Measurements from ENCODE around the gene STX1A.
A peak's percentile ranks its signal among the peaks of the same experiment; 100 is the strongest.
"Not testable (repeated sequence)": the region's sequence is repeated elsewhere in the genome, so short reads cannot be mapped to it uniquely, and the experiment has no call there.

STX1A gene

GRCh38 chr7:73667344-73668102 lies 51.9 kb downstream of the STX1A start, which contains the start of gene VPS37D:
VPS37D (plus strand) TSS chr7:73667831; CDS start chr7:73667959, 128 bp downstream.
- H3K4me3 ChIP-seq (ENCODE audit: low read length): peak within 1 kb of the TSS; percentile 58
- peak; percentile 67 for DNase-seq (ENCODE audit: low read depth, low spot score)

GRCh38 chr7:73663033-73663432 lies 56.4 kb downstream of the STX1A start:
- no peak overlapping the region for H3K4me3 ChIP-seq (ENCODE audit: low read length)
- no peak for DNase-seq (ENCODE audit: low read depth, low spot score)

DNA sequence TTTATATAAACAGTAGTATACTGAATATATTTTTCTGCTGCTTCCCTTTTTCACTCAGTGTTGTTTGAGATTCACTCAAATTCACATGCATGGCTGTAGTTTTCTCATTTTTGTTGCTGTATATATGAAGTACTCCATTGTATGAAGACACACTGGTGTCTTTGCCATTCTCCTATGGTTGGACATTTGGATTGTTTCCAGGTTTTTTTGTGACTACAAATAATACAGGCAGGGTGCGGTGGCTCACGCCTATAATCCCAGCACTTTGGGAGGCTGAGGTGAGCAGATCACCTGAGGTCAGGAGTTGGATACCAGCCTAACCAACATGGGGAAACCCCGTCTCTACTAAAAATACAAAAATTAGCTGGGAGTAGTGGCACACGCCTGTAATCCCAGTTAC lies 58.9 kb downstream of the STX1A start:
- DNase-seq (ENCODE audit: low read depth, low spot score); H3K4me3 ChIP-seq (ENCODE audit: low read length): not testable (repeated sequence)

GRCh38 chr7:73659983-73660382 lies 59.5 kb downstream of the STX1A start:
- no peak for DNase-seq (ENCODE audit: low read depth, low spot score)
- no peak overlapping the region for H3K4me3 ChIP-seq (ENCODE audit: low read length)

DNA sequence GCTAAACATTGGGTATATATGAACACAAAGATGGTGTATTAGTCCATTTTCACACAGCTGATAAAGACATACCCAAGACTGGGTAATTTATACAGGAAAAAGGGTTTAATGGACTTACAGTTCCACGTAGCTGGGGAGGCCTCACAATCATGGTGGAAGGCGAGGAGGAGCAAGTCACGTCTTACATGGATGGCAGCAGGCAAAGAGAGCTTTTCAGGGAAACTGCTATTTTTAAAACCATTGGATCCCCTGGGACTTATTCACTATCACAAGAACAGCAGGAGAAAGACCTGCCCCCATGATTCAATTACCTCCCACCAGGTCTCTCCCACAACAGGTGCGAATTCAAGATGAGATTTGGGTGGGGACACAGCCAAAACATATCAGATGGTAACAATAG lies 64.2 kb downstream of the STX1A start:
- not testable (repeated sequence) for DNase-seq (ENCODE audit: low read depth, low spot score); H3K4me3 ChIP-seq (ENCODE audit: low read length)

DNA sequence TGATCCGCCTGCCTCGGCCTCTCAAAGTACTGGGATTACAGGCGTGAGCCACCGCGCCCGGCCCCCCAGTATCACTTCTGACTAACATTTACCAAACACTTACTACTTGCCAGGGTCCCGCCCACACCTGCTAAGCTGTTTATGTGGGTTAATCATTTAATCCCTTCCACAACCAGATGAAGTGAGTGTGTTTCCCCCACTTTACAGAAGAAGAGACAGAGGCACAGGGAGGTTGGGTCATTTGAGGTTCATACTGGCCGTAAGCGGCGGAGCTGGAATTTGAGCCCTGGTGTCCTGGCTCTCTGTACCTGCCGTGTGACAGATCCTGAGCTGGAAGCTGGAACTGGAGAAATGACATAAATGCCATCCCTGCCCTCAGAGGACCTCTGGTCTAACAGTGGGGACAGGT lies 66.9 kb downstream of the STX1A start:
- DNase-seq (ENCODE audit: low read depth, low spot score): no peak
- H3K4me3 ChIP-seq (ENCODE audit: low read length): no peak overlapping the region

DNA sequence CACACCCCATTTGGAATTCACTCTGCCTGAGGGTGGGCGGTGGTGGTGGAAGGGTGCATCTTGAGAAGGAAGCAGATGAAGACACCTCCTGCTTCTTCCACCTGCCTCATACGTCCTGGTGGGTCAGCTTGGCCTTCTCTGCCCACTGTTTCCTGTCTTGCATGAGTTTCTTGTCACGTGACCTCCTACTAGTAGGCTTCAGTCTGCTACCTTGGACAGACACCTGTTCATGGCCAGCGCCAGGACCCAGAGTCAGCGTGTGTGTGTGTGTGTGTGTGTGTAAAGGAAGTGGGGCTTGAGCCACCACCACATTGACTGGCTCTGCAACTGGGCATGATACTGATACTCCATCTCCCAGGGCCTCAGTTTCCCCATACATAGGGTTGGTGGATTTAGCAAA lies 68.9 kb downstream of the STX1A start:
- no peak overlapping the region for H3K4me3 ChIP-seq (ENCODE audit: low read length)
- no peak for DNase-seq (ENCODE audit: low read depth, low spot score)

- H3K4me3 ChIP-seq (ENCODE audit: low read length): no peak overlapping the region
- DNase-seq (ENCODE audit: low read depth, low spot score): no peak
Observed at GRCh38 chr7:73649576-73649975, 69.9 kb downstream of the STX1A start.

Measured in Jurkat, Clone E6-1 (cell line).